Activated T-helper 1 cell treated with Interleukin-2 at 50 U/mL for 16 hours (primary cell): ENCODE measurements around the gene LRIT3.

Experiments used
- DNase-seq: peaks from one replicate; pipeline ENCODE4 v3.0.0-alpha.2; 2020; ENCODE audit warnings: low read depth

LRIT3 gene

DNA sequence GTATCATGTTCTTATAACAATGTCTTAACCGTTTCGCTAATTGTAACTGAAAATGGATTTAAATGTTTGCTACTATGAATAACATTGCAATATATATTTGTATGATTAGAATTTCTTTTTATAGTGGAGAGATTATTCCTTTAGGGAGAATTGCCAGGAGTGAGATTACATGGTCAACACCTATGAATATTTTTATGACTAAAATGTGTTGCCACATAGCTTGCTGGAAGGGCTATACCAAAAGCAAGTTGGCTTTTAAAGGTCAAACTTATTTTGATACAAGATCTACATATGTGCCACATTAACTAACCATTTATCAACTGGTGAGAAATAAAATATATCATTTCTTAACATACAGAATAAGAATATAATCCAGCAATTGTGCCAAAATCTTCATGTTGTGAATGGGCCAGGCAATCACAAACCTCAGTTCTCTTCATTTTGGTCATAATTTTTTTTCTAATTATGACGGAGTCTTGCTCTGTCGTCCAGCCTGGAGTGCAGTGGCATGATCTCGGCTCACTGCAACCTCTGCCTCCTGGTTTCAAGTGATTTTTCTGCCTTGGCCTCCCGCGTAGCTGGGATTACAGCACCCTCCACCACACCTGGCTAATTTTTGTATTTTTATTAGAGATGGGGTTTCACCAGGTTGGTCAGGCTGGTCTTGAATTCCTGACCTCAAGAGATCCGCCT is 54.8 kb downstream of the LRIT3 start:
- no peak for DNase-seq

DNA sequence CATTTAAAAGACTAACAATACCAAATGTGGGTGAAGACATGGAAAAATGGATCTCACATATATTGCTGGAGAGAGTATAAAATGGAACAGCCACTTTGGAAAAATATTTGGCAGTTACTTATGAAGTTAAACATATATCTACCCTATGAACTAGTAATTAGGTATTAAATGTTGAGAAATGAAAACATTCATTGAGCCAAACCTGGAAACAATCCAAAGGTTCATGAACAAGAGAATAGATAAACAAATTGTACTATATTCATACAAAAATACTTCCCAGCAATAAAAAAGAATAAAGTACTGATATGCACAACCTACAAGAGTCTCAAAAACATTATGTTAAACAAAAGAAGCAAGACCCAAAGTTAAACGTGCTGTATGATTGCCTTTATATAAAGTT is 60.8 kb downstream of the LRIT3 start:
- DNase-seq = no peak

DNA sequence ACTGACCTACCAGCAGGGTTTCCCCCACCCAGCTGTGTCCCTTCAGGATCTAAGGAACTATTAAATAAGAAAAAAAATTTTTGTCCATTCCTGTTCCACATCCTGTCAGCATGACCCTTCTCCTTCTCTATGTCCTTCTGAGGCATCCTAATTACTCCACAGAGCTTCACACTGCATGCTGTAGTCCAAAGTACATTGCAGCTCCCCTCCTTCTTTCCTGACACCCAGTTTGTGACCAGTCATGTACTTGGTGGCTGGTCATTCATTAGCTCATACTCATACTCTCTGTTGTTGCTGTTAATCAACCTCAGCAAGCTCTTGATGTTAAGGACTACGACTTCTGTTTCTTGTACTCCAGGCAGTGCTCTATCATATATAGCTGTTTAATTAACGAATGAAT is 62.3 kb downstream of the LRIT3 start:
- DNase-seq = no peak

DNA sequence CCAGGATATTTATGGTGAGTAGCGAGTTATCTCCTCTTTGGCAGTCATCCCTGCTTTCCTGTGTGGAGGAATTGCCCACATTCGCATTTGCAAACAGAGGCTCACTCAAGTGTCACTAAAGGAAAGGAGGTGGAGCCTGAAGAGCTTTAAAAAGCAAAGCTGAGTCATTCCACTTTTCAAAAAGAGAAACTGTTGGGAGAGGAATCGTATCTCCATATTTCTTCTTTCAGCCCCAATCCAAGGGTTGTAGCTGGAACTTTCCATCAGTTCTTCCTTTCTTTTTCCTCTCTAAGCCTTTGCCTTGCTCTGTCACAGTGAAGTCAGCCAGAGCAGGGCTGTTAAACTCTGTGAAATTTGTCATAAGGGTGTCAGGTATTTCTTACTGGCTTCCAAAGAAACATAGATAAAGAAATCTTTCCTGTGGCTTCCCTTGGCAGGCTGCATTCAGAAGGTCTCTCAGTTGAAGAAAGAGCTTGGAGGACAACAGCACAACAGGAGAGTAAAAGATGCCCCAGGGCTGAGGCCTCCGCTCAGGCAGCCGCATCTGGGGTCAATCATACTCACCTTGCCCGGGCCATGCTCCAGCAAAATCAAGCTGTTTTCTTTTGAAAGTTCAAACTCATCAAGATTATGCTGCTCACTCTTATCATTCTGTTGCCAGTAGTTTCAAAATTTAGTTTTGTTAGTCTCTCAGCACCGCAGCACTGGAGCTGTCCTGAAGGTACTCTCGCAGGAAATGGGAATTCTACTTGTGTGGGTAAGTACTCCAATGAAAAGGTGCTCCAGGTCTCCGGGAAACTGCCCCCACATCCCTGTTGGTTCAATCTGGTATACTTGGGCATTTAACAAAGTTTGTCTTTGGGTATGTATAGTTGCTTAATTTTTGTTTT is 65.0 kb downstream of the LRIT3 start, which contains the start of gene EGF:
EGF (plus strand) TSS at position 178 of the 890 bp plus-strand sequence; CDS start at position 631, 453 bp downstream.
- no peak for DNase-seq

DNA sequence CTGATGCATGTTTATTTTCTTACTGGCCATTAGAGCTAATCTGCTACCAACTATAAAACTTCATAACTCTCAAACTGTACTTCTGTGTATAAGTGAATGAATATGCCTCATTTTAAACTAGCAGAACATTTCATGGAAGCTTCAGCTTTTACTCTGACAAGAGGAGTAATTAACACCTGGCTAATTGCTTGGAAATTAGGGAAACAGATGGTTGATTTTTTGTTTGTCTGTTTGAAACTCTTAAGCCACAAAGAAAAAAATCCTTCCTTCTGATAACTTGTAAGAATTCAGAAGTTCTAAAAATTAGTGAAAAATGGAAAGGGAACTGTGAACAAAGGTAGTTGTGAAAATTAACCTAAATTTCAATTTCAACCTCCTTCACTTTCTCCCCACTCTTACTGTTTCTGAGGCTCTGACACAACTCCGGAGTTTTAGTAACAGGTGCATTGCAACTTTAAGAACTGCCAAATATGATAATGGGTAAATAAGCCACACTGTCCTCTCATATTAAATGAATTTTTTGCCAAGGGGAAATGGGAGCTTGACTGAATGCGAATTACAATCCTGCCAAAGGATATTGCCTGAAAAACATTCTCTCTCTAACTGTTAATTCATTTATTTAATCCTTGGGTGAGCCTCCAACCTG is 65.8 kb downstream of the LRIT3 start:
- no peak for DNase-seq

DNA sequence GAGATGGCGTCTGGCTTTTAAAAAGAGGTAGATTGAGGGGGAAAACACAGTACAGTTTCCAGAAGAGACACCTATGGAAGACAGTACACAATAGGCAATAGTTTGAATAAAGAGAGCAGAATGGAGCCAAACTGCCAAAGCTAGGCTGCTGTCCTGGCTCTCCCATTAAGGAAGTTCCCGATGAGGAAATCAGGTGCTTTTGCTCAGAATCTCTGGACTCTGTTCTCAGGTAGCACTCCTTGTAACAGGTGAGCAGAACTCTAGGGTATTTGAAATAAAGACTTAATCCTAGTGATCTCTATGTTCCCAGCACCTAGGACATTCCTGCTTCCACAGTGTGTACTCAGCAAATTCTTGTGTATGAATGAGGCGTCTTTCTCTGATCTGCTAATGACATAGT is 66.4 kb downstream of the LRIT3 start:
- no peak for DNase-seq

DNA sequence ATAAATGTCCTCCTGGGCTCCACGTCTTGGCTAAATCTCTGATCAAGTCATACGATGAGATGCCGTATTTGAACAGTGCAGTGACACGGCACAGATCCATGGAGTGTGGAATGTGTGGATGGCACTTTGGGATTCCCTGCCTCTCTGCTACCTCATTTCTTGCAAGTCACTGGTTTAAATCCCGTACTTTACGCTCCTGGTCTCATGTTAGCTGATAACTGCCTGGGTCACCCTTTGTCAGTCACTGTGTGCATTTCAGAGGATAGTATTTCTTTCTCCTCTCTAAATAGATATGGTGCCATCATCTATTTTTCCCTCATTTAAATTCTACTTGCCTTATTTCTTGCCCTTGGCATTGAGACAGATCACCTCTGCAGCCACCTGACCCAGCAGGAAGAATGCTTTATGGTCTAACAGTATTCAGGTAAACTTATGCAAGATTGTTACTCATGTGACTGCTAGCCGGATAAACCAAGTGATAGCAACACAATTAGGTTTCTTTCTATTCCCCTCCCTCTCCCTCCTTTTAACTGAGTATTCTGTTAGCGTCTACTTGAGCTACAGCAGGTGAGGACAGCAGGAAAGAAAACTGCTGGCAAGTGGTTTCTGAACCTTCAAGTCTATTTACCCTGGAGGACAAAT is 67.6 kb downstream of the LRIT3 start:
- DNase-seq = no peak

DNA sequence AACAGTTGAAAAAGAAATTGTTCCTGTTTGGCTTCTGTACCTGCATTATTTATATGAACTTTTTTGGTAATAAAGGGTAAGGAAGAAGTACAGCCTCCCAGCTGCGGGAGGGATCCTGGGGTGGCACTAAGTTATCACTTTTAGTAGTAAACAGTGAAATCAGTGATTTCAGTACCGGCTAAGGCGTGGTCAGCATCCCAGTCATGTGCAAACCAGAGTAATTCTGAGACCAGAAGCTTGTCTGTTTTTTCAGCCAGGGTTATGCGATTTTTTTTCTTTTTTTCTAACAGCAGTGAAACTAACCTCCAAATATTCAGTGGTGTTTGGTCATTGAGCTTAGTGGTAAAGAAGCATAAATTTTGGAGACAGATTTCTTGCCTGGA is 68.1 kb downstream of the LRIT3 start:
- no peak for DNase-seq

DNA sequence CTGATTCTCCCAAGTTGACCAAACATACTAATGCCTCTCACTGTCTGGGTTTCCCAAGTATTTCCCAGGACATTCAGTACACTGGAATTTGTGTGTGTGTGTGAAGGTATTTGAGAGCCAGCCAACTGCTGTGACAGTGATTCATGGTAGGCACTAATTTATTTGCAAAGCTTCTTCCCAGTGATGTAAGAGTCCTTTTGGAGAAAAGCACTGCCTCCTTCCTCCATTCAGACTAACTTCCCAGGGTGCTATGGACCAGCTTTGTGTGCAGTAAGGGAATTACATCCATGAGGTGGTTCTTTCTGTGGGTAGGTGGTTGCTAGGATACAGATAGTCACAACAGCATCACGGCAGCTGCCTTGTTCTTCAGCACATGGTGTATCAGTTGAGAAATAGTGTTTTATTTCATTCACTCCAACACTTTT is 73.5 kb downstream of the LRIT3 start:
- DNase-seq = no peak
